H1 (cell line): Measurements from ENCODE around the gene BHMT. TPM values are rescaled to one million over a fixed set of nuclear protein-coding genes. Genes with fewer than 3 reads are reported as not detected.

Source experiments
- CTCF ChIA-PET: fragments of 300-600 bp; sonication (Branson Sonifier 250); formaldehyde crosslinking; loops from one replicate; lab custom pipeline; 2021; ENCODE audit not compliant: partially characterized antibody; lab: Charles Lee
- POLR2A ChIA-PET: fragments of 300-600 bp; sonication (Branson Sonifier 250); formaldehyde crosslinking; loops from one replicate; lab custom pipeline; 2021; ENCODE audit warnings: inconsistent platforms; ENCODE audit not compliant: partially characterized antibody; lab: Charles Lee
- DNase-seq, 2 experiments: peaks; one replicate each; pipeline versions ENCODE4 v3.0.0 to v3.0.0-alpha.2; 2010 to 2022; ENCODE audit warnings: low spot score in 2 of 2, low read depth in 1 of 2, mixed read lengths in 1 of 2
- FAIRE-seq: peaks from 2 replicates; lab custom pipeline; 2011; peaks lifted over from hg19 to GRCh38; lab: Jason Lieb, UNC
- H2AFZ ChIP-seq: 2 replicates; pipeline ENCODE4 v1.8.1; 2012; ENCODE audit warnings: low read length, inconsistent platforms
- H2AK5ac ChIP-seq: 2 replicates; pipeline ENCODE4 v1.6.1; 2013; ENCODE audit warnings: low read depth, low read length
- H2BK120ac ChIP-seq: replicated peaks from 2 replicates; pipeline ENCODE3; 2013; ENCODE audit warnings: low read depth, low read length, inconsistent platforms
- H2BK12ac ChIP-seq: 2 replicates; pipeline ENCODE4 v1.6.1; 2013; ENCODE audit warnings: low read depth, low read length
- H2BK15ac ChIP-seq: 2 replicates; pipeline ENCODE4 v1.6.1; 2013; ENCODE audit warnings: low read length
- H2BK20ac ChIP-seq: 2 replicates; pipeline ENCODE4 v1.6.1; 2013; ENCODE audit warnings: low read length
- H2BK5ac ChIP-seq: 2 replicates; pipeline ENCODE4 v1.6.1; 2013; ENCODE audit warnings: low read depth, low read length
- H3K14ac ChIP-seq: 2 replicates; pipeline ENCODE4 v1.6.1; 2013; ENCODE audit warnings: inconsistent platforms; ENCODE audit not compliant: insufficient read length
- H3K18ac ChIP-seq: 2 replicates; pipeline ENCODE4 v1.6.1; 2013; ENCODE audit warnings: low read length; ENCODE audit errors: extremely low read depth
- H3K23ac ChIP-seq: 2 replicates; pipeline ENCODE4 v1.6.1; 2013; ENCODE audit warnings: inconsistent platforms; ENCODE audit not compliant: insufficient read length
- H3K23me2 ChIP-seq: 2 replicates; pipeline ENCODE4 v1.6.1; 2013; ENCODE audit warnings: low read depth, low read length
- H3K27ac ChIP-seq: 2 replicates; pipeline ENCODE4 v1.6.1; 2011; ENCODE audit warnings: low read depth, low read length, inconsistent platforms
- H3K27me3 ChIP-seq, 4 experiments: replicated peaks in 1 of 4; 1 replicate in 1 of 4; 2 replicates in 3 of 4; pipeline versions ENCODE4 v1.6.1 to v1.8.1; 2011 to 2013; ENCODE audit warnings: low read length in 3 of 4, mild to moderate bottlenecking in 3 of 4, inconsistent platforms in 2 of 4, mixed read lengths in 2 of 4, moderate library complexity in 1 of 4; ENCODE audit not compliant: control insufficient read depth in 3 of 4, insufficient read depth in 3 of 4; ENCODE audit errors: extremely low read depth in 1 of 4
- H3K36me3 ChIP-seq, 4 experiments: 2 replicates each; pipeline versions ENCODE4 v1.6.1 to v1.8.1; 2011 to 2013; ENCODE audit warnings: mild to moderate bottlenecking in 4 of 4, low read length in 3 of 4, moderate library complexity in 2 of 4, control low read depth in 1 of 4, inconsistent platforms in 1 of 4; ENCODE audit not compliant: insufficient read depth in 4 of 4, control insufficient read depth in 2 of 4
- H3K4ac ChIP-seq: replicated peaks from 2 replicates; pipeline ENCODE3; 2013; ENCODE audit warnings: low read length, low read depth, mixed read lengths, inconsistent platforms; ENCODE audit not compliant: insufficient read length
- H3K4me1 ChIP-seq, 4 experiments: replicated peaks in 1 of 4; 1 replicate in 1 of 4; 2 replicates in 3 of 4; pipeline versions ENCODE4 v1.6.1 to v1.8.1; 2011 to 2013; ENCODE audit warnings: low read length in 3 of 4, inconsistent platforms in 2 of 4, mixed read lengths in 1 of 4; ENCODE audit not compliant: insufficient read depth in 4 of 4, control insufficient read depth in 3 of 4
- H3K4me2 ChIP-seq, 2 experiments: 2 replicates each; pipeline versions ENCODE4 v1.6.1 to v1.8.1; 2011 to 2013; ENCODE audit warnings: low read depth in 2 of 2, low read length in 2 of 2, control low read depth in 1 of 2, inconsistent platforms in 1 of 2, mild to moderate bottlenecking in 1 of 2; ENCODE audit not compliant: insufficient read depth in 1 of 2
- H3K4me3 ChIP-seq, 4 experiments: fragments of 200-600, 300-600 bp in 1 of 4; sonication (generic), shearing (Covaris generic), sonication (Bioruptor Twin) in 1 of 4; 2 replicates each; pipeline versions ENCODE4 v1.5.1 to v1.8.1; 2011 to 2016; ENCODE audit warnings: low read length in 4 of 4, low read depth in 3 of 4, control low read depth in 2 of 4, inconsistent platforms in 2 of 4, mild to moderate bottlenecking in 2 of 4, mixed read lengths in 1 of 4, moderate library complexity in 1 of 4; ENCODE audit not compliant: insufficient read depth in 2 of 4; ENCODE audit errors: extremely low read depth in 1 of 4
- H3K56ac ChIP-seq: replicated peaks from 2 replicates; pipeline ENCODE3; 2013; ENCODE audit warnings: low read depth, mild to moderate bottlenecking, mixed read lengths, low read length, inconsistent platforms; ENCODE audit not compliant: insufficient read length
- H3K79me1 ChIP-seq: 2 replicates; pipeline ENCODE4 v1.6.1; 2013; ENCODE audit warnings: low read depth, low read length, control low read depth
- H3K79me2 ChIP-seq, 2 experiments: 2 replicates each; pipeline versions ENCODE4 v1.6.1 to v1.8.1; 2012 to 2013; ENCODE audit warnings: low read length in 2 of 2, mild to moderate bottlenecking in 2 of 2, inconsistent platforms in 1 of 2; ENCODE audit not compliant: insufficient read depth in 2 of 2, control insufficient read depth in 1 of 2
- H3K9ac ChIP-seq, 4 experiments: replicated peaks in 1 of 4; 1 replicate in 1 of 4; 2 replicates in 3 of 4; pipeline versions ENCODE4 v1.6.1 to v1.8.1; 2011 to 2013; ENCODE audit warnings: low read depth in 3 of 4, low read length in 3 of 4, control low read depth in 2 of 4, mild to moderate bottlenecking in 2 of 4, moderate library complexity in 2 of 4, inconsistent platforms in 1 of 4; ENCODE audit errors: extremely low read depth in 1 of 4
- H3K9me3 ChIP-seq, 2 experiments: 2 replicates each; pipeline versions ENCODE4 v1.6.1 to v1.8.1; 2012 to 2013; ENCODE audit warnings: mild to moderate bottlenecking in 2 of 2, moderate library complexity in 2 of 2, control low read depth in 1 of 2, inconsistent platforms in 1 of 2, low read depth in 1 of 2, low read length in 1 of 2, mixed read lengths in 1 of 2; ENCODE audit not compliant: insufficient read depth in 2 of 2
- H4K20me1 ChIP-seq, 2 experiments: replicated peaks in 1 of 2; 2 replicates each; pipeline versions ENCODE3 to v1.8.1; 2011 to 2013; ENCODE audit warnings: inconsistent platforms in 2 of 2, low read length in 2 of 2, mild to moderate bottlenecking in 1 of 2; ENCODE audit not compliant: insufficient read depth in 2 of 2, control insufficient read depth in 1 of 2
- H4K5ac ChIP-seq: 2 replicates; pipeline ENCODE4 v1.6.1; 2013; ENCODE audit warnings: low read length, low read depth, mixed read lengths, inconsistent platforms; ENCODE audit not compliant: insufficient read length
- H4K8ac ChIP-seq: 2 replicates; pipeline ENCODE4 v1.8.0; 2013; ENCODE audit warnings: mild to moderate bottlenecking, moderate library complexity, low read length, inconsistent platforms; ENCODE audit not compliant: insufficient read depth; ENCODE audit errors: extremely low read depth
- H4K91ac ChIP-seq: replicated peaks from 2 replicates; pipeline ENCODE3; 2013; ENCODE audit warnings: low read length, mixed read lengths, inconsistent platforms; ENCODE audit not compliant: insufficient read length
- MAX ChIP-seq: IDR thresholded peaks from 2 replicates; pipeline ENCODE4 v1.6.1; 2012; ENCODE audit warnings: inconsistent platforms
- POLR2AphosphoS5 ChIP-seq: IDR thresholded peaks from 2 replicates; pipeline ENCODE4 v1.6.1; 2011; ENCODE audit warnings: low read depth, low read length
- WGBS, 2 experiments: shearing (Covaris generic) in 1 of 2; methylation state at CpG; one replicate each; pipeline versions ENCODE4 v1.1.6 to v1.1.7; 2013 to 2015; ENCODE audit warnings: low lambda C conversion rate in 2 of 2, mixed read lengths in 2 of 2, inconsistent platforms in 1 of 2, low coverage in 1 of 2, missing lambda C conversion rate in 1 of 2; ENCODE audit not compliant: insufficient replicate concordance in 2 of 2, insufficient coverage in 1 of 2, insufficient read length in 1 of 2; ENCODE audit errors: extremely low coverage in 1 of 2, missing lambda C conversion rate in 1 of 2; 5-methylcytosine and 5-hydroxymethylcytosine counted together
- polyA plus RNA-seq, 7 experiments: library from polyadenylated mRNA; depleted of rRNA in 3 of 7; stranded (reverse) in 5 of 7; unstranded in 2 of 7; fragments of >200 nt in 5 of 7; fragments of 200-250 nt in 2 of 7; gene quantifications; 1 replicate in 5 of 7; 2 replicates in 1 of 7; 4 replicates in 1 of 7; pipeline versions ENCODE4 v1.2.1 to v1.2.3, GENCODE V29; 2011 to 2013; ENCODE audit warnings: missing spikeins in 2 of 7, mixed read lengths in 2 of 7
- total RNA-seq: library from RNA; stranded (reverse); fragmentation: NEBNext Ultra II Directional; extraction: Animal tissue kit (Norgen Biotek cat#: 25700); gene quantifications from 2 replicates; pipeline ENCODE4 v1.2.1, GENCODE V29; 2021

BHMT gene
- total and polyA plus RNA-seq, 2 of the 8 experiments (the other 6 are each of a cell fraction or from before 2014, with no cell fraction given) = 0.54 to 1.6 TPM

GRCh38 chr5:79136618-79137017, 25.0 kb downstream of the BHMT start:
- Histone ChIP-seq H2AK5ac (no peak overlapping the region; the same call in 1 of the 2 replicates), H2BK12ac (no peak overlapping the region), H3K27me3 (no peaks in the 10 kb centered on the region), H4K8ac (no peak overlapping the region), H3K4me3 (no peak overlapping the region), H2BK120ac (no peak overlapping the region), H2BK20ac (0 out of 2 replicates have a peak overlapping the region, but pooled peaks have one; percentile 43), H3K9ac (no peak overlapping the region), H2AFZ (peak overlapping the region; percentile 83; the same call in 1 of the 2 replicates), H3K4me1 (peaks cover 0 to 2% (median 0%) of the 10 kb centered on the region in 4 experiments; a peak in 2 of 7 replicates), H3K27ac (no peak overlapping the region), H3K9me3 (peaks cover 5 to 6% of the 10 kb centered on the region in 2 experiments; a peak in 3 of 4 replicates), H3K23ac (no peak overlapping the region), H3K79me2 (no peaks in the 10 kb centered on the region), H3K79me1 (no peaks in the 10 kb centered on the region; the same call in 1 of the 2 replicates), H3K56ac (no peak overlapping the region), H3K18ac (no peak overlapping the region), H4K91ac (no peak overlapping the region), H4K5ac (no peak overlapping the region), H3K36me3 (no peaks in the 10 kb centered on the region), H3K14ac (no peak overlapping the region), H2BK15ac (no peak overlapping the region; the same call in 1 of the 2 replicates), H2BK5ac (no peak overlapping the region), H3K4me2 (no peak overlapping the region), H3K4ac (no peak overlapping the region), H3K23me2 (no peaks in the 10 kb centered on the region; the same call in none of the 2 replicates), H4K20me1 (no peaks in the 10 kb centered on the region)
- DNase-seq (no peak), FAIRE-seq (no peak)
- POLR2A ChIA-PET = no interaction called here
- 74% methylated on average over 2 of the region's 2 CpGs; no CpG with 5 or more reads in 1 of the 2 experiments for WGBS, 2 experiments
- CTCF ChIA-PET = interaction anchor here (6.6 kb wide), 1 partner anchor 113 kb away, joined by 243 read pairs; no protein-coding TSS in a partner anchor
- no peak for TF ChIP-seq MAX
- no peak for TF ChIP-seq POLR2AphosphoS5
